Measurements from ENCODE around the gene SUMF2. TPM values are rescaled to one million over a fixed set of nuclear protein-coding genes. Genes with fewer than 3 reads are reported as not detected.

SUMF2 gene
- total RNA-seq, 2 experiments from 2014 or later, result 121 to 124 TPM

DNA sequence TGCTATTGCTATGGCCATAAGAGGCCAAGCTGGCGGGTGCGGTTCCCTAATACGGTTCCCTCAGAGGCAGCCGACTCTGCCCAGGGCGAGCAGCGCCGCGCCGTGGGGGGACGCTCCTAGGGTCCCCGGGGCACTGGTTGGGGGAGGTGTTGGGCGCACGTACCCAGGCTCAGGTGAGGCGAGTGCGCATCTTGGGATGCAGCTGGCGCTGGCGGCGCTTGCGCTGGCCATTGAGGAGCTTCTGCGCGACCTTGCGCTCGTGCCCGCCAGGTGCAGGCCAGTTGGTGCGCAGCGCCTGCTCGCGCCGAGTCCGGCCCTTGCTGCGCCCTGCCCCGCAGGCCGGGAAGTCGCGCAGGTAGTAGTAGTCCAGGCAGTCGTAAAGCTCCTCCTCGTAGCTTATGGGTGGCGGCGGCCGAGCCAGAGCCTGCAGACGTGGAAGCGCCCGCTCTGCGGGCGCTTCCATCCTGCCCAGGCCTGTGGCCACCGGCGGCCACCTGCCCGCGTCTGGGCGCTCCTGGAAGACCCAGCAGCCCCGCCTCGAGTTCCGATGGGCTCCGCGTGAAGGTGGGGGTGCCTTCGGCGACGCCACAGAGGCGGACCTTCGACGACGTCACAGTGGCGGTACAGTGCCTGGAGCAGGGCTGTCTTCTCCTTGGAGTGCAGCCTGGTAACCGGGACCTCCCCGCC, 51.9 kb downstream of the SUMF2 start, which contains the start of gene NUPR2:
NUPR2 (minus strand) TSS at position 566 of the 687 bp plus-strand sequence; CDS start at position 463, 103 bp downstream.
- ChIA-PET POLR2A (interaction anchor here (1.0 kb wide), 1 partner anchor 10 kb away, joined by 3 read pairs; the partner anchor contains the start of gene CHCHD2), CTCF (interaction anchor here (1.1 kb wide), 1 partner anchor 474 kb away, joined by 3 read pairs; no protein-coding TSS in a partner anchor)
- Mint-ChIP-seq H3K27me3 (ENCODE audit: low read depth) (peaks cover 10% of the 10 kb centered on the region), H3K27ac (no peak within 1 kb of the TSS), H3K4me3 (no peak within 1 kb of the TSS), H3K36me3 (ENCODE audit: low read depth) (no peaks in the 10 kb centered on the region), H3K9me3 (ENCODE audit: insufficient read depth) (no peaks in the 10 kb centered on the region), H3K4me1 (ENCODE audit: low read depth) (no peaks in the 10 kb centered on the region)
- ATAC-seq, result no peak
- no peak for DNase-seq

DNA sequence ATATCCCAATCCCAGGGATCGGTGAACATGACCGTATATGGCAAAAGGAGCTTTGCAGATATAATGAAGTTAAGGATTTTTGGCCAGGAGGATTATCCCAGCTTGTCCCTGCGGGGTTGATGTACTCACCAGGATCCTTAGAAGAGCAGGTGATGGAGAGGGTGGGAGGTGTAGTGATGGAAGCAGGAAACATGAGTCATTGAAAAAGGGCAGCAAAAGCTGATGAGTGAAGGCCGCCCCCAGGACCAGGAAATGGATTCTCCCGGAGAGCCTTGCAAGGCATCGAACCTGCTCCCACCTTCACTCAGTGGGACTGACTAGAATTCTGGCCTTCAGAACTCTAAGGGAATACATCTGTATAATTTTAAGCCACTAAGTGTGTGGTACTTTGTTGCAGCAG, 57.4 kb downstream of the SUMF2 start:
- H3K4me3 Mint-ChIP-seq, result no peak overlapping the region
- ATAC-seq (no peak), DNase-seq (no peak)
- ChIA-PET POLR2A (no interaction called here), CTCF (no interaction called here)
- no peaks in the 10 kb centered on the region for H3K36me3 Mint-ChIP-seq (ENCODE audit: low read depth)
- H3K9me3 Mint-ChIP-seq (ENCODE audit: insufficient read depth), result no peaks in the 10 kb centered on the region
- H3K4me1 Mint-ChIP-seq (ENCODE audit: low read depth), result no peaks in the 10 kb centered on the region
- peaks cover 9% of the 10 kb centered on the region for H3K27me3 Mint-ChIP-seq (ENCODE audit: low read depth)
- no peak overlapping the region for H3K27ac Mint-ChIP-seq

DNA sequence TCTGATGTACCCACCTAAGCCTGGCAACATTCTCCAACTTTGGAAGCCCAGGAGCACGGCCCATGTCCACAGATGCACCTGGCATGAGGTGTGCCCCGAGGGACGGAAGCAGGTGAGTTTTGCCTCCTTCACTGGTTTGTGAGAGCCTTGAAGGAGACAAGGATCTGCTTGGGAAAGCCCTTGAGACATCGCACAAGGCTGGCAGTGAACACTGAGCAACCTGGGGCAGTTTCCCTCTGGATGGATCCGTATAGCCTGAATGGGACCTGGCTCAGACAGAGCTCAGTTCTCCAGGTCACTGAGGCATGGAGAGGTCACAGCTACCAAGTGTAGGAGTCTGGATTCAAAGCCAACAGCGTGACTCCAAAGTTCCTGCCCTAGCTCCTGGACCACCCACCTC, 60.9 kb downstream of the SUMF2 start:
- ATAC-seq (no peak), DNase-seq (no peak)
- Mint-ChIP-seq H3K27me3 (ENCODE audit: low read depth) (no peaks in the 10 kb centered on the region), H3K27ac (no peak overlapping the region), H3K4me1 (ENCODE audit: low read depth) (no peaks in the 10 kb centered on the region), H3K4me3 (no peak overlapping the region), H3K36me3 (ENCODE audit: low read depth) (no peaks in the 10 kb centered on the region), H3K9me3 (ENCODE audit: insufficient read depth) (no peaks in the 10 kb centered on the region)
- ChIA-PET POLR2A (no interaction called here), CTCF (no interaction called here)

DNA sequence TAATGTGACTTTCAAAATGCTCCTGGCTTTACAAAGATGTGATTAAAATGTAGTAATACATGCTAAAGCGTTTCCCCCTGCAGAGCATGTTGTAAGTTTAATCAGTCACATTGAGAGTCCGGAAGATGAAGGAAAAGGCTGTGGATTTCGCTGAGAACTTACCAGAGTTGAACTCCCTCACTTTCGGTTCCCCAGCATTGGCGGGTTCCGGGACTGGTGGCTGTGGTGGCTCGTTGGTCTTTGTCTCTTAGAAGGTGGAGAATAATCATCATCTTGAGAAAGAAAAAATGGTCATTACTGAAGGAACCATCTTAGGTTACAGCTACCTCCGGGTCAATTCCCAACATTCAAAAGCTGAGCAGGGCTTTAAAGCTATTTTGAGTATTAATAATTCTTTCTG, 61.7 kb downstream of the SUMF2 start:
- no peak for ATAC-seq
- no peaks in the 10 kb centered on the region for H3K9me3 Mint-ChIP-seq (ENCODE audit: insufficient read depth)
- H3K36me3 Mint-ChIP-seq (ENCODE audit: low read depth), result no peaks in the 10 kb centered on the region
- ChIA-PET CTCF (no interaction called here), POLR2A (no interaction called here)
- H3K27ac Mint-ChIP-seq, result no peak overlapping the region
- no peak for DNase-seq
- H3K4me3 Mint-ChIP-seq, result no peak overlapping the region
- no peaks in the 10 kb centered on the region for H3K27me3 Mint-ChIP-seq (ENCODE audit: low read depth)
- H3K4me1 Mint-ChIP-seq (ENCODE audit: low read depth), result no peaks in the 10 kb centered on the region

DNA sequence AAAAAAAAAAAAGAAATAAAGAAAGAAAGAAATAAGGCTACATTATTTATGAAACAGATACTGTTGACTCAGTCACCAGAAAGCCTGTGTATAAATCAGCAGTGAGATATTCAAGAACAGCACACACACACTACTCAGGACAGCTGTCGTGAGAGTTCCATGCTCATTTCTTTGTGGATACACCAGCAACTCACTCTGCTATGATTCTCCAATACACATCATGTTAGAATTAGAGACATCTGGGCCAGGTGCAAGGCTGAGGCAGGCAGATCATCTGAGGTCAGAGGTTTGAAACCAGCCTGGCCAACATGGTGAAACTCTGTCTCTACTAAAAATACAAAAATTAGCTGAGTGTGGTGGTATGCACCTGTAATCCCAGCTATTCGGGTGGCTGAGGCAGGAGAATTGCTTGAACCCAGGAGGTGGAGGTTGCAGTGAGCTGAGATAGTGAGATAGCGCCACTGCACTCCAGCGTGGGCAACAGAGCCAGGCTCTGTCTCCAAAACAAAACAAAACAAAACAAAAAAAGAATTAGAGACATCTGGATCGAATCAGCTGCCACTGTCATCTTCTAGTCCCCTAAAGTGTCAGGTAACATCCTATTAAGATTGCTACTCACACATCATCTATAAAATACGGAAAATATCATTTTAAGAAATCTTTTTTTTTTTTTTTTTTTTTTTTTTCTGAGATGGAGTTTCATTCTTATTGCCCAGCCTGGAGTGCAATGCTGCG, 63.3 kb downstream of the SUMF2 start:
- POLR2A ChIA-PET, result no interaction called here

More for the DNA sequence above, 63.3 kb downstream of the SUMF2 start:
- DNase-seq, result no peak
- H3K27me3 Mint-ChIP-seq (ENCODE audit: low read depth), result no peaks in the 10 kb centered on the region
- no peaks in the 10 kb centered on the region for H3K36me3 Mint-ChIP-seq (ENCODE audit: low read depth)
- H3K4me3 Mint-ChIP-seq, result no peak overlapping the region
- H3K27ac Mint-ChIP-seq, result no peak overlapping the region
- CTCF ChIA-PET, result no interaction called here
- H3K4me1 Mint-ChIP-seq (ENCODE audit: low read depth), result no peaks in the 10 kb centered on the region
- no peak for ATAC-seq
- no peaks in the 10 kb centered on the region for H3K9me3 Mint-ChIP-seq (ENCODE audit: insufficient read depth)

Other genes with a start within 250 kb of the SUMF2 start
- not detected for gene SEPTIN14, start 201.5 kb upstream of the SUMF2 start, total RNA-seq
- gene ZNF713, start 176.8 kb upstream of the SUMF2 start, total RNA-seq, result 1 to 10 TPM; 1.9 to 2.4 TPM
- gene MRPS17, start 112.4 kb upstream of the SUMF2 start, total RNA-seq, result 10 to 100 TPM; 14.0 to 17.4 TPM
- gene NIPSNAP2, start 99.7 kb upstream of the SUMF2 start, total RNA-seq, result 10 to 100 TPM; 35.0 to 37.2 TPM
- gene PSPH, start 12.8 kb upstream of the SUMF2 start, total RNA-seq, result 10 to 100 TPM; 14.6 to 16.8 TPM
- gene CCT6A, start 12.5 kb upstream of the SUMF2 start, total RNA-seq, result 100 to 1,000 TPM; 157 to 170 TPM
- gene PHKG1, start 28.7 kb downstream of the SUMF2 start, total RNA-seq, result 1 to 10 TPM; 1.7 to 2.0 TPM
- gene CHCHD2, start 42.2 kb downstream of the SUMF2 start, total RNA-seq, result 100 to 1,000 TPM; 526 to 534 TPM
- gene NUPR2, start 52.1 kb downstream of the SUMF2 start, total RNA-seq, result not detected